NCI-H2196 (cell line): Measurements from ENCODE around the gene IMPG2.

Experiments
- DNase-seq: peaks from one replicate; lab custom pipeline; 2025; ENCODE audit not compliant: unreplicated experiment; lab: John Stamatoyannopoulos, UW

The IMPG2 gene

GRCh38 chr3:101189796-101190195, 130.6 kb downstream of the IMPG2 start:
- DNase-seq: no peak

DNA sequence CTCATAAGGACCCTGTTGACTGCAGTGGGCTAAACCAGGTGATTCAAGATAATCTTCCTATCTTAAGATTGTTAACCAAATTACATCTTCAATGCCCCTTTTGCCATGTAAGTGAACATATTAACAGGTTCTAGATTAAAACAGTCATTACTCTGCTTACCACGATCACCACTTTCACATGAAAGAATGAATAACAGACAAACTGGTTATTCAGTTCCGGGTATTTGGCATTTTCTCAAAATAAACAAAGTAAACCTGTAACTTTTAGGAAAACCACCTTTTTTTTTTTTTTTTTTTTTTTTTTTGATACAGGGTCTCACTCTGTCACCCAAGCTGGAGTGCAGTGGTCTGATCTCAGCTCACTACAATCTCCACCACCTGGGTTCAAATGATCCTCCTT, 131.2 kb downstream of the IMPG2 start:
- DNase-seq: no peak

- no peak for DNase-seq
Observed at GRCh38 chr3:101185341-101185740, 135.0 kb downstream of the IMPG2 start.

DNA sequence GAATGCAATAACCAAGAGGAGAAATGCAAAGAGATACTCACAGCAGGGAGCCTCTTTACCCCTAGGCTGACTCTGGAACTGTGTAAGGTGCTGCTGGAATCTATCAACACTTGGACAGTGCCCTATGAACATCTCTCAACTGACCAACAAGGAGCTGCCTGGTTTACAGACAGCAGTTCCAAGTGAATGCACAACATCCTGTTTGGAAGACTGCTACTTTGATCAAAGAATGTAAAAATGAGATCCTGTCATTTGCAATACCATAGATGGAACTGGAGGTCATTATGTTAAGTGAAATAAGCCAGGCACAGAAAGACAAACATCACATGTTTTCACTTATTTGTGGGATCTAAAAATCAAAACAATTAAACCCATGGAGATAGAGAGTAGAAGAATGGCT, 136.3 kb downstream of the IMPG2 start:
- no peak for DNase-seq

DNA sequence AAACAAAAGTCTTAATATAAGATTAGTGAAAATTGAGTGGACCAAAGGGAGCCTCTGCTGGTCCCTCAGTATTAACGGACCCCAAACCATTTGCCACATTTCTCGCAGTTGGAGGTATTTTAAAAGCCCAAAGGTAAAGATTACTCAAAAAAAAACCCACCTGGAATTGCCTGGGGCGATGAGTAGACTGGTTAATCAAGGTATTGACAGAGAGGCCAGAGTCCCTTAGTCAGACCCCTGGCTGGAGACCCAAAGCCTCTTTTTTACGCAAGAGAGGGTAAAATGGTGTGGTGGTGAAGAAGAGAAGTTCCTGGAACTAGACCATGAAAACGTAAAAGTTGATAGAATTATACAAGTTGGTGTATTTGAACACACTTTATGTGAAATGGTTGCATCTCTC, 137.2 kb downstream of the IMPG2 start:
- no peak for DNase-seq

GRCh38 chr3:101182734-101183133, 137.6 kb downstream of the IMPG2 start:
- DNase-seq: no peak

DNA sequence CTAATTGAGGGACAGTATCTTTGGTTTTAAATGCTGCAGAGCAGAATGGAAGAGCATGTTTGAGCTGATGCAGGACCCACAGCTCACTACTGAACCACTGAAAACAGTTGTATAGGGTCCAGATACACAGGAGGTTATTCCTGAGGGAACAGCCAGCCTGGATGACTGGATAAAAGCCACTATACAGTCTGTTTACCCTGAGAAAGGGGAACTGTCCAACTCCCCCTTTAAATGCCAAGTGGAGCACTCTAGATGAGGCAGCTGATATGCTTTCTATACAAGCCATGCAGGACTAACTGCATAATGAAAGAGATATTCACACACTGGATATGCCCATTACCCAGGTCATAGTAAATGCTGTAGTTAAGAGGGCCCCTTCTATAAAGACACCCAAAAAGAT, 138.6 kb downstream of the IMPG2 start:
- no peak for DNase-seq

GRCh38 chr3:101179637-101180036, 140.7 kb downstream of the IMPG2 start:
- DNase-seq: no peak

DNA sequence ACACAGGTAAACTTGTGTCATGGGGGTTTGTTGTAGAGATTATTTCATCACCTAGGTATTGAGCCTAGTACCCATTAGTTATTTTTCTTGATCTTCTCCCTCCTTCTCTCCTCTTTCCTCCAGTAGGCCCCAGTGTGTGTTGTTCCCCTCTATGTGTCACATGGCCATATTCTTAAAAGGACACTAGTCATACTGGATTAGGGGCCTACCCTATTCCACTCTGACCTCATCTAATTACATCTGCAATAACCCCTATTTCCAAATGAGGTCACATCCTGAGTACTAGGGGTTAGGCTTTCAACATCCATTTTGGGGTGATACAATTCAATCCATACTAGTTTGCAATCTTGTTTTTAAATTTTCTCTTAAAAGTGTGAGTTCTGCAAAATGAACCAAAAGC, 142.8 kb downstream of the IMPG2 start:
- no peak for DNase-seq
